Upper lobe of left lung (tissue), 6 donors: Measurements from ENCODE around the gene GAB2. TPM values are rescaled to one million over a fixed set of nuclear protein-coding genes. Genes with fewer than 3 reads are reported as not detected.

ENCODE experiments used
- ATAC-seq, 2 donors: fragments of 200-7000 bp; cut with Tn5 transposase; one replicate each; pipeline ENCODE4 v1.9.1; 2022; ENCODE audit warnings: mild to moderate bottlenecking in 2 of 2, moderate library complexity in 2 of 2; ENCODE audit not compliant: low FRiP score in 2 of 2
- DNase-seq, 2 donors: peaks; one replicate each; pipeline ENCODE4 v3.0.0-alpha.2; 2019 to 2020
- H3K27ac ChIP-seq, 4 donors: fragments of 200-600 bp; sonication (generic); one replicate each; pipeline ENCODE4 v1.5.1; 2016 to 2019
- H3K27me3 ChIP-seq, 4 donors: fragments of 200-600 bp; sonication (generic); one replicate each; pipeline ENCODE4 v1.5.1; 2017 to 2019
- H3K36me3 ChIP-seq, 4 donors: fragments of 200-600 bp; sonication (generic); one replicate each; pipeline ENCODE4 v1.5.1; 2016 to 2019
- H3K4me1 ChIP-seq, 4 donors: fragments of 200-600 bp; sonication (generic); one replicate each; pipeline ENCODE4 v1.5.1; 2018 to 2019
- H3K4me3 ChIP-seq, 4 donors: fragments of 200-600 bp; sonication (generic); one replicate each; pipeline ENCODE4 v1.5.1; 2017 to 2019; ENCODE audit warnings: mild to moderate bottlenecking in 2 of 4, moderate library complexity in 1 of 4
- H3K9me3 ChIP-seq, 4 donors: fragments of 200-600 bp; sonication (generic); one replicate each; pipeline ENCODE4 v1.5.1; 2018 to 2019
- EP300 ChIP-seq, 4 donors: sonication (generic); formaldehyde crosslinking; IDR thresholded peaks; one replicate each; pipeline ENCODE4 v1.5.1; 2017; ENCODE audit warnings: antibody characterized with exemption in 4 of 4, control low read depth in 2 of 4
- POLR2A ChIP-seq, 4 donors: fragments of 450-650 bp; IDR thresholded peaks; one replicate each; pipeline ENCODE4 v1.5.1; 2016 to 2017; ENCODE audit warnings: antibody characterized with exemption in 4 of 4, mild to moderate bottlenecking in 2 of 4
- POLR2AphosphoS5 ChIP-seq, 2 donors: sonication (generic); formaldehyde crosslinking; IDR thresholded peaks; one replicate each; pipeline ENCODE4 v1.5.1; 2017; ENCODE audit warnings: antibody characterized with exemption in 2 of 2
- WGBS, 2 donors: methylation state at CpG; one replicate each; pipeline ENCODE4 v1.1.5; 2017 to 2018; 5-methylcytosine and 5-hydroxymethylcytosine counted together
- total RNA-seq, 6 donors: library from RNA; depleted of rRNA in 4 of 6; stranded (reverse); fragments of >200 nt in 4 of 6; gene quantifications; one replicate each; pipeline versions ENCODE4 v1.1.0 to v1.2.1, GENCODE V29; 2016 to 2021
- TF ChIP-seq, protein P1 (sequence below), 6 experiments: fragments of 450-650 bp in 4 of 6; fragments of 200-600 bp in 2 of 6; sonication (generic) in 2 of 6; IDR thresholded peaks; one replicate each; pipeline ENCODE4 v1.5.1; 2016 to 2019; ENCODE audit warnings: antibody characterized with exemption in 6 of 6
- donor health status: DM: no; HTN: no; CAD: no; lungs with moderate emphysema.
- donor health status: DM: no; HTN: yes; CAD: no; lungs with severe emphysema.

Gene GAB2
- total RNA-seq, 6 donors from 2014 or later, result 40.9 to 76.6 (median 50.4) TPM

DNA sequence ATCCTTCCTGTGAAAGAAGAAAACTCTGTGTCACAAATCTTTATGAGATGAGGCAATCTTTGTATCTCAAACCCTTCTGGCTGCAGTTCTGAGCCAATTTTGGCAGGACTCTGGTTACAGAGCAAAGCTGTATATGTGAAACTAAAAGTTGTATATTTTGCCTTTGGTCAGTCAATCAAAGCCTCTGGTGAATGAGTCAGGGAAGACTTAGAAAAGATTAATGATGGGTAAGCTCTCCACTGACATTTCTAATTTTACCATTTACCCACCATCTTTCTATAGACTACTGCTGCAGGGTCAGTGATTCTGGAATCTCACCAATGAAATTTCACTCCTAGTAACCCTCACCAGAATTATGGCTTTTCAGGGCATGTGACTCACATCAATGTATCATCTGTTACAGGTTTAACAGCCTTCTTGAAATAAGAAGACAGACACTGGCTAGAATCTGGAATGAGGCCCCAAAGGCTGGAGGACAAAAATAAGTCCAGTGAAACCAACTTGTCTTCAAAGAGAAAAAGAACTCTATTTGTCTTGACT lies 185.6 kb downstream of the GAB2 start:
- DNase-seq (no peak), ATAC-seq (peak in 1 of 2 donors; percentile 67)
- no peaks in the 10 kb centered on the region for H3K27me3 ChIP-seq

DNA sequence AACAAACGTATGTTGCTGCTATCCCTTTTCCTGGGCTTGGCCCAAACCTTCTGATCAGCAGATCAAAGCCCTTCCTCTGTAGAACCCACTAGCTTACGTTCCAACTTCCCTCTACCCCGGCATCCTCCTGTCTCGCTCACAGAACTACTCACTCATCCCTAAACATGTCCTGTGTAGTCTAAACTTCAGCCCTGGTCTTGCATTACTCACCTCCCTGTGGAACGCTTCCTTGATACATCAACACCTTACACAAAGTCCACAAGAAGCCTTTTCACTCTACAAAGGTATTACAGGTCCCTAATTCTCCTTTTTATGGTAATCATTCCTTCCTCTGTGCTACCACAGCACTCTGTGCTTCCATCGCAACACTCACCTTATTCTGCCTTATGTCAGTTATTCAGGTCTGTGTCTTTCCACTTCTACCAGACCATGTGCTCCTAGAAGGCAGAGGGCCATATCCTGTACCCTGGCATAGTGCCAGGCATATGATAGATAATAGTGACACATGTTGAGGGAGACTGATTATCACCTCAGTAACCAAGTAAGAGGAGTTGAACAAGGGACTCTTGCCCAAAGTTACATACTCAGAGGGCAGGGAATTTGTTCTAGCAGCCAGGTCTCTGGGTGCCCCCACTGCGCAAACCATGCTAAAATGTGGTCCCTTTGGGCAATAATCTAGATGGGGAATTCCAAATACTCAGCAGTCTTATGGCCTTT lies 187.3 kb downstream of the GAB2 start:
- ATAC-seq, result no peak
- Histone ChIP-seq H3K4me1 (peaks cover 5 to 21% (median 8%) of the 10 kb centered on the region in 4 donors), H3K27me3 (no peaks in the 10 kb centered on the region), H3K36me3 (peaks cover 0 to 16% (median 10%) of the 10 kb centered on the region in 4 donors), H3K27ac (no peak overlapping the region), H3K9me3 (no peaks in the 10 kb centered on the region), H3K4me3 (no peak overlapping the region)
- no peak for DNase-seq
- WGBS, 2 donors, result 66 to 72% methylated on average over 7 of the region's 7 CpGs
- TF ChIP-seq EP300 (IDR thresholded peaks at IDR 0.05) (no peak), POLR2A (IDR thresholded peaks at IDR 0.05) (no peak), POLR2AphosphoS5 (IDR thresholded peaks at IDR 0.05) (no peak)
- TF ChIP-seq, protein P1, sequence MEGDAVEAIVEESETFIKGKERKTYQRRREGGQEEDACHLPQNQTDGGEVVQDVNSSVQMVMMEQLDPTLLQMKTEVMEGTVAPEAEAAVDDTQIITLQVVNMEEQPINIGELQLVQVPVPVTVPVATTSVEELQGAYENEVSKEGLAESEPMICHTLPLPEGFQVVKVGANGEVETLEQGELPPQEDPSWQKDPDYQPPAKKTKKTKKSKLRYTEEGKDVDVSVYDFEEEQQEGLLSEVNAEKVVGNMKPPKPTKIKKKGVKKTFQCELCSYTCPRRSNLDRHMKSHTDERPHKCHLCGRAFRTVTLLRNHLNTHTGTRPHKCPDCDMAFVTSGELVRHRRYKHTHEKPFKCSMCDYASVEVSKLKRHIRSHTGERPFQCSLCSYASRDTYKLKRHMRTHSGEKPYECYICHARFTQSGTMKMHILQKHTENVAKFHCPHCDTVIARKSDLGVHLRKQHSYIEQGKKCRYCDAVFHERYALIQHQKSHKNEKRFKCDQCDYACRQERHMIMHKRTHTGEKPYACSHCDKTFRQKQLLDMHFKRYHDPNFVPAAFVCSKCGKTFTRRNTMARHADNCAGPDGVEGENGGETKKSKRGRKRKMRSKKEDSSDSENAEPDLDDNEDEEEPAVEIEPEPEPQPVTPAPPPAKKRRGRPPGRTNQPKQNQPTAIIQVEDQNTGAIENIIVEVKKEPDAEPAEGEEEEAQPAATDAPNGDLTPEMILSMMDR (IDR thresholded peaks at IDR 0.05), result no peak

More for the DNA sequence above, 185.6 kb downstream of the GAB2 start:
- no peak for TF ChIP-seq POLR2A (IDR thresholded peaks at IDR 0.05)
- TF ChIP-seq, protein P1 (IDR thresholded peaks at IDR 0.05), result no peak
- TF ChIP-seq EP300 (IDR thresholded peaks at IDR 0.05), result no peak
- TF ChIP-seq POLR2AphosphoS5 (IDR thresholded peaks at IDR 0.05), result no peak
- no peak overlapping the region for H3K4me3 ChIP-seq
- H3K36me3 ChIP-seq, result no peaks in the 10 kb centered on the region
- no peaks in the 10 kb centered on the region for H3K9me3 ChIP-seq
- H3K4me1 ChIP-seq, result peaks cover 5 to 21% (median 8%) of the 10 kb centered on the region in 4 donors
- H3K27ac ChIP-seq, result no peak overlapping the region

DNA sequence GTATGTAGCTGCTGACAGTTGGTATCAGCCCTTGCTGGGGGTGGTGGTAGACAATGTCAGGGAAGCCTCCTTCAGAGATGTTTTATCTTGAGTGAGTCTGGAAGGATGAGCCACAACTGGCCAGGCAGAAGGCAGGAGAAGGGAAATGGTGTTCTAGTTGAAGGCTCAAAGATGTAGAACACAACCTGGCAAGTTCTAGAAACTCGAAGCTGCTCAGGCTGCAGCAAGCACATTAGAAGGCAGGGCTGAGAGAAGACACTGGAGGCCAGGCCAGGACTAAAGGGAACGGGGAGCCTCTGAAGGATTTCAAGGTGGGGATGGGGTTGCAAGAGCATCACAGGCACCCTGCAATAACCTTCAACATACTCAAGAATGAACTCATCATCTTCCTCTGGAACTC lies 188.5 kb downstream of the GAB2 start:
- 94 to 100% methylated on average over 2 of the region's 2 CpGs for WGBS, 2 donors
- Histone ChIP-seq H3K4me3 (no peak overlapping the region), H3K27ac (peak overlapping the region in 1 of 4 donors; percentile 19), H3K27me3 (no peaks in the 10 kb centered on the region), H3K9me3 (no peaks in the 10 kb centered on the region), H3K36me3 (peaks cover 0 to 29% (median 21%) of the 10 kb centered on the region in 4 donors), H3K4me1 (peaks cover 5 to 21% (median 8%) of the 10 kb centered on the region in 4 donors)
- DNase-seq (no peak), ATAC-seq (no peak)
- TF ChIP-seq POLR2AphosphoS5 (IDR thresholded peaks at IDR 0.05) (no peak), POLR2A (IDR thresholded peaks at IDR 0.05) (no peak), EP300 (IDR thresholded peaks at IDR 0.05) (no peak)
- TF ChIP-seq, protein P1 (IDR thresholded peaks at IDR 0.05), result no peak

DNA sequence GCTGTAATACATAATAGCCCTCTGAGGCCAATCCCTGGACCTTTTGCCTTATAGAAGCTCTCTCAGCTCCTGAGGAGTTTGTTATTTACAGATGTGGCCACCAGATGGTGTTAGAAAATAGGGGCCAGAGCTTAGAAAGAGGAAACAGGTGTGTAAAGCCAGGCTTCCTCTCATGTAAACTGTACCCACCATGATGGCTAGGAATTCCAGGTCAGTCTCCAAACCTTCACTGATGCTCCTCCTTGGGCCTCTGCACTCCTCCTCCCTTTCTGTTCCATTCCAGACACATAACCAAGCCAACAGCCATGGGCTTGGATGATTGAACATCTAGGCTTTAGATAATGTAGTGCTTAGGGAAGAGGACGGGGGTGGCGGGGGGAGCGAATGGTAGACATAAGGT lies 189.2 kb downstream of the GAB2 start:
- ATAC-seq (peak; percentile 65 to 66), DNase-seq (no peak)
- Histone ChIP-seq H3K4me3 (no peak overlapping the region), H3K9me3 (no peaks in the 10 kb centered on the region), H3K27me3 (no peaks in the 10 kb centered on the region), H3K27ac (peak overlapping the region in 1 of 4 donors; percentile 19), H3K4me1 (peaks cover 5 to 21% (median 8%) of the 10 kb centered on the region in 4 donors), H3K36me3 (peaks cover 0 to 35% (median 25%) of the 10 kb centered on the region in 4 donors)
- TF ChIP-seq EP300 (IDR thresholded peaks at IDR 0.05), result no peak
- TF ChIP-seq, protein P1 (IDR thresholded peaks at IDR 0.05), result peak in 5 of 6 experiments; percentile 43 to 70 (median 63)
- TF ChIP-seq POLR2AphosphoS5 (IDR thresholded peaks at IDR 0.05), result no peak
- TF ChIP-seq POLR2A (IDR thresholded peaks at IDR 0.05), result no peak
- 92 to 98% methylated on average over 3 of the region's 3 CpGs for WGBS, 2 donors
